Middle frontal gyrus (tissue), 1 donor: ENCODE results near the gene TEX264.
"Not testable (repeated sequence)": the region's sequence is repeated elsewhere in the genome, so short reads cannot be mapped to it uniquely, and the experiment has no call there.

Source experiments
- DNase-seq: peaks from one replicate; pipeline ENCODE4 v3.0.0-alpha.2; 2015; ENCODE audit warnings: low spot score; ENCODE audit errors: extremely low spot score

TEX264 gene

GRCh38 chr3:51670823-51671733 is at the start of gene TEX264:
Gene TEX264, plus strand, starts transcription at chr3:51671252. Its CDS starts 3,053 bp downstream, at chr3:51674305.
- peak; percentile 84 for DNase-seq

GRCh38 chr3:51622413-51622812 is 48.6 kb upstream of the TEX264 start:
- DNase-seq, result no peak

- peak; percentile 46 for DNase-seq
Observed at GRCh38 chr3:51622868-51623267, 48.2 kb upstream of the TEX264 start.

- no peak for DNase-seq
Observed at GRCh38 chr3:51630513-51630912, 40.5 kb upstream of the TEX264 start.

GRCh38 chr3:51637144-51637940 is 33.7 kb upstream of the TEX264 start:
- DNase-seq, result no peak

GRCh38 chr3:51637941-51638471 is 33.0 kb upstream of the TEX264 start:
- no peak for DNase-seq

GRCh38 chr3:51642462-51642861 is 28.6 kb upstream of the TEX264 start:
- DNase-seq, result no peak

- DNase-seq, result no peak
Observed at GRCh38 chr3:51646091-51646490, 25.0 kb upstream of the TEX264 start.

- DNase-seq, result not testable (repeated sequence)
Observed at GRCh38 chr3:51652103-51652502, 18.9 kb upstream of the TEX264 start.

- not testable (repeated sequence) for DNase-seq
Observed at GRCh38 chr3:51653409-51653808, 17.6 kb upstream of the TEX264 start.

GRCh38 chr3:51657234-51657633 is 13.8 kb upstream of the TEX264 start:
- DNase-seq, result no peak

GRCh38 chr3:51659942-51660341 is 11.1 kb upstream of the TEX264 start:
- DNase-seq, result no peak

GRCh38 chr3:51662456-51662855 is 8.6 kb upstream of the TEX264 start:
- DNase-seq, result no peak

GRCh38 chr3:51668756-51669155 is 2.3 kb upstream of the TEX264 start:
- no peak for DNase-seq

- DNase-seq, result peak; percentile 57
Observed at GRCh38 chr3:51669241-51670052, 1.6 kb upstream of the TEX264 start.

GRCh38 chr3:51670053-51670822 is 814 bp upstream of the TEX264 start:
- DNase-seq, result no peak

- no peak for DNase-seq
Observed at GRCh38 chr3:51671734-51672475, 853 bp downstream of the TEX264 start.

- no peak for DNase-seq
Observed at GRCh38 chr3:51673181-51673801, 2.2 kb downstream of the TEX264 start.
